Ascending aorta (tissue), 2 donors: ENCODE measurements around the gene PATE4. TPM values are rescaled to one million over a fixed set of nuclear protein-coding genes. Genes with fewer than 3 reads are reported as not detected.
"Not testable (repeated sequence)": the region's sequence is repeated elsewhere in the genome, so short reads cannot be mapped to it uniquely, and the experiment has no call there.

Experiments
- DNase-seq, 2 donors: peaks; one replicate each; pipeline ENCODE4 v3.0.0-alpha.2; 2019; ENCODE audit warnings: low spot score in 2 of 2
- H3K27ac ChIP-seq, 2 donors: fragments of 200-600 bp; sonication (generic); one replicate each; pipeline ENCODE4 v1.5.1; 2016 to 2017; ENCODE audit warnings: mild to moderate bottlenecking in 1 of 2
- H3K27me3 ChIP-seq: fragments of 200-600 bp; sonication (generic); one replicate; pipeline ENCODE4 v1.5.1; 2017
- H3K36me3 ChIP-seq, 2 donors: fragments of 200-600 bp; sonication (generic); one replicate each; pipeline ENCODE4 v1.5.1; 2016
- H3K4me1 ChIP-seq, 2 donors: fragments of 200-600 bp; sonication (generic); one replicate each; pipeline ENCODE4 v1.5.1; 2016 to 2017; ENCODE audit warnings: mild to moderate bottlenecking in 1 of 2
- H3K4me3 ChIP-seq, 2 donors: fragments of 200-600 bp; sonication (generic); one replicate each; pipeline ENCODE4 v1.5.1; 2016 to 2017; ENCODE audit warnings: mild to moderate bottlenecking in 1 of 2
- H3K9me3 ChIP-seq, 2 donors: fragments of 200-600 bp; sonication (generic); one replicate each; pipeline ENCODE4 v1.5.1; 2016
- intact Hi-C: fragments of 100-400 bp; cut with DNase I; formaldehyde crosslinking; loops from one replicate; pipeline ENCODE4 v1.15.1; 2023
- total RNA-seq: library from RNA; depleted of rRNA; stranded (reverse); fragments of >200 nt; gene quantifications from one replicate; pipeline ENCODE4 v1.1.0, GENCODE V29; 2016
- TF ChIP-seq, protein P1 (sequence below), 3 experiments: fragments of 200-600 bp in 2 of 3; fragments of 450-650 bp in 1 of 3; sonication (generic) in 2 of 3; IDR thresholded peaks; one replicate each; pipeline ENCODE4 v1.5.1; 2016 to 2019; ENCODE audit warnings: antibody characterized with exemption in 3 of 3, mild to moderate bottlenecking in 1 of 3, moderate library complexity in 1 of 3

PATE4 gene
- total RNA-seq, 1 donor from 2014 or later: not detected

DNA sequence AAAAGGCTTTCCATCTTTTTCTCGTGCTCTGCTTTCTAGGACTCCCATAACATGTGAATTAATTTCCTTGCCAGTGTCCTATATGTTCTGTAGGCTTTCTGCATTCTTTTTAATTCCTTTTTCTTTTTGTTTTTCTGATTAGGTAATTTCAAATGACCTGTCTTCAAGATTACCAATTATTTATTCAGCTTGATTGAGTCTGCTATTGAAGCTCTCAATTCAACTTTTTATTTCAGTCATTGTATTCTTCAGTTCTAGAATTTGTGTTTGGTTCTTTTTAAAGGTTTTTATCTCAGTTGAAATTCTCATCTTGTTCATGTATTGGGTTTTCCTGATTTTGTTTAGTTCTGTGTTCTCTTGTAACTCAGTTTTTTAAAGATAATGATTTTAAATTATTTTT lies 30.7 kb upstream of the PATE4 start:
- no peaks in the 10 kb centered on the region for H3K27me3 ChIP-seq
- no peaks in the 10 kb centered on the region for H3K4me1 ChIP-seq
- no peak for DNase-seq
- intact Hi-C loops: no loop called here
- H3K4me3 ChIP-seq: no peak overlapping the region
- TF ChIP-seq, protein P1, sequence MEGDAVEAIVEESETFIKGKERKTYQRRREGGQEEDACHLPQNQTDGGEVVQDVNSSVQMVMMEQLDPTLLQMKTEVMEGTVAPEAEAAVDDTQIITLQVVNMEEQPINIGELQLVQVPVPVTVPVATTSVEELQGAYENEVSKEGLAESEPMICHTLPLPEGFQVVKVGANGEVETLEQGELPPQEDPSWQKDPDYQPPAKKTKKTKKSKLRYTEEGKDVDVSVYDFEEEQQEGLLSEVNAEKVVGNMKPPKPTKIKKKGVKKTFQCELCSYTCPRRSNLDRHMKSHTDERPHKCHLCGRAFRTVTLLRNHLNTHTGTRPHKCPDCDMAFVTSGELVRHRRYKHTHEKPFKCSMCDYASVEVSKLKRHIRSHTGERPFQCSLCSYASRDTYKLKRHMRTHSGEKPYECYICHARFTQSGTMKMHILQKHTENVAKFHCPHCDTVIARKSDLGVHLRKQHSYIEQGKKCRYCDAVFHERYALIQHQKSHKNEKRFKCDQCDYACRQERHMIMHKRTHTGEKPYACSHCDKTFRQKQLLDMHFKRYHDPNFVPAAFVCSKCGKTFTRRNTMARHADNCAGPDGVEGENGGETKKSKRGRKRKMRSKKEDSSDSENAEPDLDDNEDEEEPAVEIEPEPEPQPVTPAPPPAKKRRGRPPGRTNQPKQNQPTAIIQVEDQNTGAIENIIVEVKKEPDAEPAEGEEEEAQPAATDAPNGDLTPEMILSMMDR (IDR thresholded peaks at IDR 0.05): no peak
- H3K27ac ChIP-seq: no peak overlapping the region
- no peaks in the 10 kb centered on the region for H3K36me3 ChIP-seq
- H3K9me3 ChIP-seq: peaks cover 4 to 30% of the 10 kb centered on the region in 2 donors

DNA sequence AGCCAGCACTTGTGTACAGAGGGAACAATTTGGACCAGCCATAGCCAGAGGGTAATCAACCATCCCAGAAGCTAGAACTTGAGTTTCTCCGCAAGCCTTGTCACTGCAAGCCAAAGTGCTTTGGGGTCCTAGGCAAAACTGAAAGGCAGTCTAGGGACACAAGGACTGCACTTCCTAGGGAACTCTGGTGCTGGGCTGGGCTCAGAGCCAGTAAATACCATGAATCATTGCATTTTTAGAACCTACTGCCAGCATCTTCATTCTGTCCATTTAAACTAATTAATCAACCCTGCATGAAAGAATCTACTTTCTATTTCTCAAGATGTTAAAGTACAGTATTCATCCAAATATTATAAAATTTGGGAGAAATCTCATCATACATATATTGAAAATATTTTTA lies 25.2 kb upstream of the PATE4 start:
- DNase-seq: no peak
- no peaks in the 10 kb centered on the region for H3K4me1 ChIP-seq
- H3K27ac ChIP-seq: no peak overlapping the region
- intact Hi-C loops: no loop called here
- no peaks in the 10 kb centered on the region for H3K27me3 ChIP-seq
- no peak overlapping the region for H3K4me3 ChIP-seq
- H3K9me3 ChIP-seq: peaks cover 4 to 34% of the 10 kb centered on the region in 2 donors
- H3K36me3 ChIP-seq: no peaks in the 10 kb centered on the region
- TF ChIP-seq, protein P1 (IDR thresholded peaks at IDR 0.05): no peak

DNA sequence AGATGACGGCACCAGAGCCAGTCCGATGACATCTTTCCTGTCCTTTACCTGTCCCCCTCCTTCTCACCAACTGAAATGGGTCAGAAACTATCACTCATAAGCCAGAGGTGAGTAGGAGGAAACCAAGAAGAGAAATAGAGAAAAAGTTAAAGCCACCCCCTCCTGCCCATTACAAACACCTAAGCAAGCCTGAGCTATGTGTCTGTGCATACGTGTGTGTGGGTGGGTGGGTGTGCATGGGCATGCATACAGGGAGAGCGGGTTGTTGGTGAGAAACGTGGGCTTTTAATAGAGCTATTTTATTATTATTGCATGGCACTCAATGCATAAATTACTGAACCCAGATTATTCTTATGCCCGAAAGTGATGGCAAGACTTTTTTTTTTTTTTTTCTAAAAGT lies 2.6 kb downstream of the PATE4 start:
- H3K4me3 ChIP-seq: no peak overlapping the region
- TF ChIP-seq, protein P1 (IDR thresholded peaks at IDR 0.05): no peak
- H3K27ac ChIP-seq: no peak overlapping the region
- peaks cover 0 to 11% of the 10 kb centered on the region in 2 donors for H3K9me3 ChIP-seq
- intact Hi-C loops: no loop called here
- no peak for DNase-seq
- no peaks in the 10 kb centered on the region for H3K27me3 ChIP-seq
- no peaks in the 10 kb centered on the region for H3K36me3 ChIP-seq
- H3K4me1 ChIP-seq: no peaks in the 10 kb centered on the region

DNA sequence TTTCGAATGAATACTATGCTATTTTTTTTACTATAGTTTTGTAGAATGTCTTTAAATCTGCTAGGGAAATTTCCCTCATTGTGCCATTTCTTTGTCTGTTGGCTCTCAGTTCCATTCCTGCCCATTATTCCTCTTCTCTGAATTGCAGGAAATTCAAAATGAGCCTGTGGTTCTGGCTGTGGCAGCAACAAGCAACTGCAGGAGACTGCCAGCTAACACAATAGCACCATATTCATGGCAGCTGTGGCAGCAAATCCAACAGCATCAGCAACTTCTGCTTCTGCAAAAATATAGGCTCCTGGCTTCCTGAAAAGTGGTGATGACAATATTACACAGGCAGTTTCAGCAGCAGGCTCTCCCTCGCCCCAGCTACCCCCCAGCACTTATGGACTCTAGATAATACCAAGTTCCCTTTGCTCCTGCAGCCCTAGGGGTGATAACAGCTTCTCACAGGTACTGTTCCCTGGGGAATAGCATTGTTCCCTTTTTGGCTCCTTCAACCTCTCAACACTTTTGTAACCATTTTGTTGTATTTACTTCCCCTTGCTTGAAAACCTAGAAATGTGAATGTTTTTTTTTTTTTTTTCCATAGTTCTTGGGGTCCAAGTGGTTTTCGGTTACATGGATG lies 9.3 kb downstream of the PATE4 start:
- no peaks in the 10 kb centered on the region for H3K27me3 ChIP-seq
- DNase-seq: no peak
- H3K36me3 ChIP-seq: no peaks in the 10 kb centered on the region
- peaks cover 10 to 22% of the 10 kb centered on the region in 2 donors for H3K9me3 ChIP-seq
- no peak overlapping the region for H3K27ac ChIP-seq
- no peaks in the 10 kb centered on the region for H3K4me1 ChIP-seq
- no peak overlapping the region for H3K4me3 ChIP-seq
- TF ChIP-seq, protein P1 (IDR thresholded peaks at IDR 0.05): no peak
- intact Hi-C loops: no loop called here

DNA sequence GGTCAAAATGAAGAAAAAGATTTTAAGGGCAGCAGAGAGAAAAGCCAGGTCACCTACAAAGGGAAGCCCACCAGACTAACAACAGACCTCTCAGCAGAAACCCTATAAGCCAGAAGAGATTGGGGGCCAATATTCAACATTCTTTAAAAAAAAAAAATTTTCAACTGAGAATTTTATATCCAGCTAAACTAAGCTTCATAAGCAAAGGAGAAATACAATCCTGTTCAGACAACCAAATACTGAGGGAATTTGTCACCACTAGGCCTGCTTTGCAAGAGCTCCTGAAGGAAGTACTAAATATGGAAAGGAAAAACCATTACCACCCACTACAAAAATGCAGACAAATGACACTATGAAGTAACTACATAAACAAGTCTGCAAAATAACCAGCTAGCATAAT lies 13.1 kb downstream of the PATE4 start:
- Histone ChIP-seq H3K4me1 (no peaks in the 10 kb centered on the region), H3K9me3 (peaks cover 10 to 22% of the 10 kb centered on the region in 2 donors), H3K4me3 (no peak overlapping the region), H3K27me3 (no peaks in the 10 kb centered on the region), H3K27ac (no peak overlapping the region), H3K36me3 (no peaks in the 10 kb centered on the region)
- TF ChIP-seq, protein P1 (IDR thresholded peaks at IDR 0.05): no peak
- DNase-seq: no peak
- intact Hi-C loops: no loop called here

DNA sequence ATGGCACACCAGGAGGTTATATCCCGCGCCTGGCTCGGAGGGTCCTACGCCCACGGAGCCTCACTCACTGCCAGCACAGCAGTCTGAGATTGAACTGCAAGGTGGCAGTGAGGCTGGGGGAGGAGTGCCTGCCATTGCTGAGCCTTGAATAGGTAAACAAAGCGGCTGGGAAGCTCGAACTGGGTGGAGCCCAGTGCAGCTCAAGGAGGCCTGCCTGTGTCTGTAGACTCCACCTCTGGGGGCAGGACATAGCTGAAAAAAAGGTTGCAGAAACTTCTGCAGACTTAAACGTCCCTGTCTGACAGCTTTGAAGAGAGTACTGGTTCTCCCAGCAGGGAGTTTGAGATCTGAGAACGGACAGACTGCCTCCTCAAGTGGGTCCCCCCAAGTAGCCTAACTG lies 24.6 kb downstream of the PATE4 start:
- intact Hi-C loops, H3K27ac ChIP-seq, H3K27me3 ChIP-seq, H3K36me3 ChIP-seq, DNase-seq, H3K9me3 ChIP-seq, H3K4me1 ChIP-seq, H3K4me3 ChIP-seq: not testable (repeated sequence)

DNA sequence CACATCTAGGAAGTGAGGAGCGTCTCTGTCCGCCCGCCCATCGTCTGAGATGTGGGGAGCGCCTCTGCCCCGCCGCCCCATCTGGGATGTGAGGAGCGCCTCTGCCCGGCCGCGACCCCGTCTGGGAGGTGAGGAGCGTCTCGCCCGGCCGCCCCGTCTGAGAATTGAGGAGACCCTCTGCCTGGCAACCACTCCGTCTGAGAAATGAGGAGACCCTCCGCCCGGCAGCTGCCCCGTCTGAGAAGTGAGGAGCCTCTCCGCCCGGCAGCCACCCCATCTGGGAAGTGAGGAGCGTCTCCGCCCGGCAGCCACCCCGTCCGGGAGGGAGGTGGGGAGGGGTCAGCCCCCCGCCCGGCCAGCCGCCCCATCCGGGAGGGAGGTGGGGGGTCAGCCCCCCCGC lies 29.7 kb downstream of the PATE4 start:
- H3K4me3 ChIP-seq, H3K27me3 ChIP-seq, H3K27ac ChIP-seq, DNase-seq, H3K9me3 ChIP-seq, H3K36me3 ChIP-seq, intact Hi-C loops, H3K4me1 ChIP-seq: not testable (repeated sequence)

DNA sequence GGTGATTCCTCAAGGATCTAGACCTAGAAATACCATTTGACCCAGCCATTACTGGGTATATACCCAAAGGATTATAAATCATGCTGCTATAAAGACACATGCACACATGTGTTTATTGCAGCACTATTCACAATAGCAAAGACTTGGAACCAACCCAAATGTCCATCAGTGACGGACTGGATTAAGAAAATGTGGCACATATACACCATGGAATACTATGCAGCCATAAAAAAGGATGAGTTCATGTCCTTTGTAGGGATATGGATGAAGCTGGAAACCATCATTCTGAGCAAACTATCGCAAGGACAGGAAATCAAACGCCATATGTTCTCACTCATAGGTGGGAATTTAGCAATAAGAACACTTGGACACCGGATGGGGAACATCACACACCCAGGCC lies 32.2 kb downstream of the PATE4 start:
- H3K4me3 ChIP-seq, intact Hi-C loops, H3K36me3 ChIP-seq, H3K27ac ChIP-seq, H3K4me1 ChIP-seq, H3K27me3 ChIP-seq, DNase-seq, H3K9me3 ChIP-seq: not testable (repeated sequence)
